HepG2 (cell line): ENCODE data around the gene RIN3.

Source experiments
- ATF3 ChIP-seq: sonication (generic); formaldehyde crosslinking; IDR thresholded peaks from 2 replicates; pipeline ENCODE4 v1.4.0; 2020; ENCODE audit warnings: missing genetic modification reagents
- CTCF ChIP-seq: sonication (generic); formaldehyde crosslinking; IDR thresholded peaks from 2 replicates; pipeline ENCODE4 v1.5.0; 2020; ENCODE audit warnings: mild to moderate bottlenecking, missing genetic modification reagents, moderate library complexity
- ELK4 ChIP-seq: sonication (generic); formaldehyde crosslinking; IDR thresholded peaks from 2 replicates; pipeline ENCODE4 v1.9.0; 2021; ENCODE audit warnings: missing genetic modification reagents, borderline replicate concordance
- JUNB ChIP-seq: sonication (generic); formaldehyde crosslinking; IDR thresholded peaks from 2 replicates; pipeline ENCODE4 v1.8.0; 2022; ENCODE audit warnings: missing genetic modification reagents, mild to moderate bottlenecking, borderline replicate concordance
- NONO ChIP-seq, 2 experiments: fragments of 450-650 bp in 1 of 2; sonication (generic) in 1 of 2; formaldehyde crosslinking in 1 of 2; IDR thresholded peaks in 1 of 2; conservative IDR thresholded peaks in 1 of 2; 2 replicates each; pipeline versions ENCODE4 v1.6.1 to v1.8.0; 2017 to 2022; ENCODE audit warnings: mild to moderate bottlenecking in 1 of 2, missing genetic modification reagents in 1 of 2, moderate library complexity in 1 of 2
- POLR2AphosphoS5 ChIP-seq: IDR thresholded peaks from 2 replicates; pipeline ENCODE4 v1.6.1; 2012; ENCODE audit warnings: low read depth, low read length
- SUZ12 ChIP-seq: fragments of 150-350 bp; IDR thresholded peaks from 2 replicates; pipeline ENCODE4 v1.6.1; 2014; ENCODE audit warnings: low read depth, low read length
- ZBTB26 ChIP-seq: IDR thresholded peaks from 2 replicates; pipeline ENCODE4 v1.6.1; 2016; ENCODE audit warnings: missing compliant biosample characterization, missing genetic modification reagents, borderline replicate concordance
- ZNF24 ChIP-seq: fragments of 450-650 bp; IDR thresholded peaks from 2 replicates; pipeline ENCODE4 v1.6.1; 2017; ENCODE audit warnings: antibody characterized with exemption, mild to moderate bottlenecking

DNA sequence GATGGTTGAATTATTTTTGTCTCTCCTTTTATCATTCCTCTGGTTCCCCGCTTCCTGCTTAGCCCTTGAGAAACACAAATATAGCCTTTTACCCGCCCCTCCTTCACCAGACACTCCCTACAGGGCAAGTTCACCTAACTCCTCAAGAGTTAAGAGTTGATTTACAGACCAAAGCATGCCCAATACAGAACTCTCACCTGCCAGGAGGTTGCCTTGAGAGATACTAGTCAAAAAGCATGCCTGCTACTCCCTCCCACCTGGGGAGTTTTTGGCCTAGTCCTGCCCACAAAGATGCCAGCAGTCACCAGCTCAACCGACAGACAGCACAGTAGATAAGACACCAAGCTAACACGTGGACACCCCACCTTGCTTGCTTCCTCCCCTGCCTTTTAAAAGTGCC is 223.6 kb downstream of the RIN3 start:
- TF ChIP-seq SUZ12 (no peak), ELK4 (CRISPR knock-in tag) (no peak), NONO (IDR thresholded peaks at IDR 0.05) (no peak), NONO (CRISPR knock-in tag; conservative IDR thresholded peaks at IDR 0.05) (no peak), JUNB (CRISPR knock-in tag) (no peak), POLR2AphosphoS5 (no peak), CTCF (no peak), ATF3 (CRISPR knock-in tag) (no peak), ZNF24 (no peak), ZBTB26 (CRISPR knock-in tag) (no peak)
